Glutamatergic neuron (in vitro differentiated cells): ENCODE results near the gene BOLA3. TPM values are rescaled to one million over a fixed set of nuclear protein-coding genes. Genes with fewer than 3 reads are reported as not detected.

Experiments used
- DNase-seq: peaks from one replicate; pipeline ENCODE4 v3.0.0; 2022
- H3K27ac Mint-ChIP-seq: one replicate; pipeline ENCODE4 v1.8.0; 2020; ENCODE audit warnings: mild to moderate bottlenecking, mixed read lengths, inconsistent platforms; ENCODE audit not compliant: unreplicated experiment
- H3K27me3 Mint-ChIP-seq: one replicate; pipeline ENCODE4 v1.8.0; 2020; ENCODE audit warnings: mild to moderate bottlenecking, moderate library complexity, mixed read lengths, inconsistent platforms; ENCODE audit not compliant: unreplicated experiment
- H3K36me3 Mint-ChIP-seq: one replicate; pipeline ENCODE4 v1.8.0; 2020; ENCODE audit warnings: mild to moderate bottlenecking, mixed read lengths, inconsistent platforms; ENCODE audit not compliant: unreplicated experiment
- H3K4me1 Mint-ChIP-seq: one replicate; pipeline ENCODE4 v1.8.0; 2020; ENCODE audit warnings: mild to moderate bottlenecking, low read depth, mixed read lengths, inconsistent platforms; ENCODE audit not compliant: unreplicated experiment
- H3K4me3 Mint-ChIP-seq: one replicate; pipeline ENCODE4 v1.8.0; 2020; ENCODE audit warnings: mild to moderate bottlenecking, mixed read lengths, inconsistent platforms; ENCODE audit not compliant: unreplicated experiment
- H3K9me3 Mint-ChIP-seq: one replicate; pipeline ENCODE4 v1.8.0; 2020; ENCODE audit warnings: mild to moderate bottlenecking, moderate library complexity, mixed read lengths, inconsistent platforms; ENCODE audit not compliant: unreplicated experiment
- CTCF ChIP-seq: fragments of 200-600 bp; sonication (generic); IDR thresholded peaks from one replicate; pipeline ENCODE4 v1.5.0; 2021; ENCODE audit not compliant: partially characterized antibody, unreplicated experiment
- total RNA-seq: library from RNA; stranded (reverse); fragmentation: NEBNext Ultra II Directional; extraction: Animal tissue kit (Norgen Biotek cat#: 25700); gene quantifications from one replicate; pipeline ENCODE4 v1.2.1, GENCODE V29; 2021; ENCODE audit not compliant: unreplicated experiment

BOLA3 gene
- total RNA-seq, 1 donor from 2014 or later: 17.7 TPM

- peak overlapping the region; percentile 69 for H3K4me3 Mint-ChIP-seq
- peaks cover 7% of the 10 kb centered on the region for H3K9me3 Mint-ChIP-seq
- peak overlapping the region; percentile 100 for H3K27ac Mint-ChIP-seq
- peak; percentile 67 for DNase-seq
- H3K4me1 Mint-ChIP-seq: peaks cover 11% of the 10 kb centered on the region
- TF ChIP-seq CTCF: no peak
- H3K27me3 Mint-ChIP-seq: peaks cover 11% of the 10 kb centered on the region
- peaks cover 3% of the 10 kb centered on the region for H3K36me3 Mint-ChIP-seq
Observed at GRCh38 chr2:74181739-74182138, 34.0 kb upstream of the BOLA3 start.

GRCh38 chr2:74179063-74179865, 31.6 kb upstream of the BOLA3 start:
- Mint-ChIP-seq H3K9me3 (peaks cover 7% of the 10 kb centered on the region), H3K27me3 (peaks cover 11% of the 10 kb centered on the region), H3K36me3 (peaks cover 16% of the 10 kb centered on the region), H3K27ac (peak overlapping the region; percentile 81), H3K4me1 (peaks cover 17% of the 10 kb centered on the region), H3K4me3 (peak overlapping the region; percentile 93)
- no peak for DNase-seq
- TF ChIP-seq CTCF: peak; percentile 78

- peak within 1 kb of the TSS; percentile 90 for H3K27ac Mint-ChIP-seq
- H3K9me3 Mint-ChIP-seq: peaks cover 7% of the 10 kb centered on the region
- DNase-seq: peak; percentile 98
- H3K36me3 Mint-ChIP-seq: peaks cover 17% of the 10 kb centered on the region
- H3K27me3 Mint-ChIP-seq: peaks cover 11% of the 10 kb centered on the region
- peaks cover 15% of the 10 kb centered on the region for H3K4me1 Mint-ChIP-seq
- TF ChIP-seq CTCF: no peak
- peak within 1 kb of the TSS; percentile 93 for H3K4me3 Mint-ChIP-seq
Observed at GRCh38 chr2:74178211-74179062, 30.7 kb upstream of the BOLA3 start, which contains the start of gene MOB1A. Gene MOB1A, minus strand, starts transcription at chr2:74178879. Its CDS starts 205 bp downstream, at chr2:74178674.

GRCh38 chr2:74177696-74178095, 30.0 kb upstream of the BOLA3 start:
- Mint-ChIP-seq H3K9me3 (peaks cover 7% of the 10 kb centered on the region), H3K4me3 (peak overlapping the region; percentile 93), H3K36me3 (peaks cover 17% of the 10 kb centered on the region), H3K27me3 (peaks cover 11% of the 10 kb centered on the region), H3K27ac (peak overlapping the region; percentile 90), H3K4me1 (peaks cover 15% of the 10 kb centered on the region)
- DNase-seq: no peak
- TF ChIP-seq CTCF: no peak

GRCh38 chr2:74174909-74175308, 27.2 kb upstream of the BOLA3 start:
- H3K27me3 Mint-ChIP-seq: peaks cover 4% of the 10 kb centered on the region
- H3K36me3 Mint-ChIP-seq: peaks cover 17% of the 10 kb centered on the region
- no peaks in the 10 kb centered on the region for H3K9me3 Mint-ChIP-seq
- peaks cover 7% of the 10 kb centered on the region for H3K4me1 Mint-ChIP-seq
- DNase-seq: no peak
- no peak overlapping the region for H3K4me3 Mint-ChIP-seq
- H3K27ac Mint-ChIP-seq: no peak overlapping the region
- TF ChIP-seq CTCF: no peak
